NCI-H524 treated with DMSO at 0.1 percent for 48 hours (cell line): ENCODE results near the gene SRP72.
"Not testable (repeated sequence)": the region's sequence is repeated elsewhere in the genome, so short reads cannot be mapped to it uniquely, and the experiment has no call there.

Source experiments
- DNase-seq: peaks from one replicate; lab custom pipeline; 2025; lab: John Stamatoyannopoulos, UW

The SRP72 gene

GRCh38 chr4:56465599-56466295, 1.7 kb upstream of the SRP72 start:
- no peak for DNase-seq

- DNase-seq: not testable (repeated sequence)
Observed at GRCh38 chr4:56466296-56466761, 1.1 kb upstream of the SRP72 start.

GRCh38 chr4:56466910-56467283, 520 bp upstream of the SRP72 start:
- no peak for DNase-seq

- no peak for DNase-seq
Observed at GRCh38 chr4:56468097-56468422, 643 bp downstream of the SRP72 start.

- DNase-seq: no peak
Observed at GRCh38 chr4:56469489-56470210, 2.2 kb downstream of the SRP72 start.

GRCh38 chr4:56475917-56476316, 8.5 kb downstream of the SRP72 start:
- no peak for DNase-seq

GRCh38 chr4:56477192-56477702, 9.8 kb downstream of the SRP72 start:
- DNase-seq: no peak

GRCh38 chr4:56480691-56481090, 13.3 kb downstream of the SRP72 start:
- DNase-seq: no peak

- DNase-seq: no peak
Observed at GRCh38 chr4:56496241-56496640, 28.8 kb downstream of the SRP72 start.

GRCh38 chr4:56505269-56506130, 38.1 kb downstream of the SRP72 start, which contains the start of gene ARL9:
ARL9 (plus strand) TSS chr4:56505791; CDS start chr4:56505863, 72 bp downstream.
- DNase-seq: no peak

- no peak for DNase-seq
Observed at GRCh38 chr4:56511098-56511497, 43.7 kb downstream of the SRP72 start.

GRCh38 chr4:56512166-56512565, 44.7 kb downstream of the SRP72 start:
- no peak for DNase-seq

GRCh38 chr4:56513517-56513916, 46.1 kb downstream of the SRP72 start:
- DNase-seq: no peak

GRCh38 chr4:56530269-56531148, 63.1 kb downstream of the SRP72 start:
- peak; percentile 29 for DNase-seq

- DNase-seq: no peak
Observed at GRCh38 chr4:56531149-56531770, 63.8 kb downstream of the SRP72 start.

- DNase-seq: no peak
Observed at GRCh38 chr4:56531823-56532222, 64.4 kb downstream of the SRP72 start.

GRCh38 chr4:56532239-56532638, 64.8 kb downstream of the SRP72 start:
- DNase-seq: no peak

GRCh38 chr4:56535915-56536314, 68.5 kb downstream of the SRP72 start:
- no peak for DNase-seq

- no peak for DNase-seq
Observed at GRCh38 chr4:56537147-56537546, 69.7 kb downstream of the SRP72 start.

- DNase-seq: no peak
Observed at GRCh38 chr4:56540826-56541225, 73.4 kb downstream of the SRP72 start.

GRCh38 chr4:56544573-56545131, 77.2 kb downstream of the SRP72 start:
- DNase-seq: peak; percentile 34
